Epithelial cell of prostate (primary cell): Measurements from ENCODE around the gene PPHLN1.
A peak's percentile ranks its signal among the peaks of the same experiment; 100 is the strongest.
"Not testable (repeated sequence)": the region's sequence is repeated elsewhere in the genome, so short reads cannot be mapped to it uniquely, and the experiment has no call there.

Experiments used
- DNase-seq: peaks from one replicate; pipeline ENCODE4 v3.0.0-alpha.2; 2011; ENCODE audit warnings: low read depth, low spot score
- H3K27ac ChIP-seq: fragments of 450-650 bp; 2 replicates; pipeline ENCODE4 v1.5.1; 2017; ENCODE audit warnings: mild to moderate bottlenecking

The PPHLN1 gene

GRCh38 chr12:42320796-42321195 is 5.2 kb upstream of the PPHLN1 start:
- H3K27ac ChIP-seq, result no peak overlapping the region
- no peak for DNase-seq

GRCh38 chr12:42322567-42322966 is 3.4 kb upstream of the PPHLN1 start:
- H3K27ac ChIP-seq, result no peak overlapping the region

DNA sequence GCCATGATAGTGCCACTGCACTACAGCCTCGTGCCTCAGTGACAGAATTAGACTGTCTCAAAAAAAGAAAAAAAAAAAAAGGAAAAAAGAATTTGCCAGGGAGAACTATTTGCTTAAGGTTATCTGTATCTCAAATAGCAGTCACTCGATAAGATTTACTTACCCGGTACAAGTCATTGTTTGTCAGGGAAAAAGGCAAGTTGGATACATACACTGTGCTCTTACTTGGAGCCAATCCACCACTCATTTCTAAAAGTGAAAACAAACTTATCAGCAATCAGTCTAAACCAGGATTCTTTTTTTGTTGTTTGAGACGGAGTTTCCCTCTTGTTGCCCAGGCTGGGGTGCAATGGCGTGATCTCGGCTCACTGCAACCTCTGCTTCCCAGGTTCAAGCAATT is 2.1 kb upstream of the PPHLN1 start:
- H3K27ac ChIP-seq, result no peak overlapping the region
- DNase-seq, result no peak

More at GRCh38 chr12:42322567-42322966, 3.4 kb upstream of the PPHLN1 start:
- DNase-seq, result no peak

GRCh38 chr12:42325326-42325652 is 678 bp upstream of the PPHLN1 start:
- no peak for DNase-seq
- H3K27ac ChIP-seq, result peak overlapping the region; percentile 75

- H3K27ac ChIP-seq, result peak overlapping the region; percentile 75
- no peak for DNase-seq
These were observed 717 bp downstream of the PPHLN1 start for GRCh38 chr12:42326541-42327226.

GRCh38 chr12:42327227-42327590 is 1.2 kb downstream of the PPHLN1 start:
- H3K27ac ChIP-seq, result peak overlapping the region; percentile 75
- DNase-seq, result no peak

GRCh38 chr12:42330097-42330496 is 4.1 kb downstream of the PPHLN1 start:
- DNase-seq, H3K27ac ChIP-seq: not testable (repeated sequence)

DNA sequence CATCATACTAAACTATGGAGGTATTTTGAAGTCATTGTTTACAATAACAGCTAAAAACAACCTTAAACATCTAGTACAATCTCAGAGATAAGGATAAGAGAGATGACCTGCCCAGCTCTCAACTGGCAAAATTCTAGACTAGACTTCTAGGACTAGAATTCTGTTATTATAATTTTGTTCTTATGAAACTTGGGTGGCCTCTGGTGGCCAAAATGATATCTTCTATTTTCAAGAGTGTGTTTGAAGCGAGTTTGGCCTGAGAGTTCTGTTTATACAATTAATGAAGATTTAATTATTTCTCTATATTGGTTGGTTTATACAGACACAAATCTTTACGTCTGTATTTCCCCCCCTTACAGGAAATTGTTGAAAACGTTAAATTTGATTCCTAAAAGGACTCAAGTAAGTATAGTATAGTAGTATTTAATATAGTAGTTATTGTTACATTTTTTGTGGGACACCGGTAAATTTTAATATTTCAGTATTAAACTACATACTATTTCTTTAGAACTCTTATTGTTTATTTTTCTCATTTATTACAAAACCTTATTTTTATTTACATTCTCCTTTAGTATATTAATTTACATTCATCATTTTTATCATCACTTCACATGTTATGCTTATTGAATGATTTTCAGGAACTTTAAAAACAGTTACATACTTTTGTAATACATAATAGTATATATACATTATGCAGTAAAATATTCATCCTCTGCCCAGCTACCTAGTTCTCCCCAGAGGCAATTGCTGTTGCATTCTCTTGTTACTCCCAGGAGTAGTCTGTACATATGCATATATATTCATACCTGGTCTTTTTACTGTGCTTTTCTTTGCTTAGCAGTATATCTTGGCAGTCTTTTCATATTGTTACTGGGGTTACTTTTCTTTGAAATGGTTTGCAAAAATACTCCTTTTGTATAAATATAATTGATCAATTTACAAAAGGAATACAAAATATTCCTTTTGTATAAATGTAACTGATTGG is 6.6 kb downstream of the PPHLN1 start:
- no peak for DNase-seq
- H3K27ac ChIP-seq, result no peak overlapping the region

DNA sequence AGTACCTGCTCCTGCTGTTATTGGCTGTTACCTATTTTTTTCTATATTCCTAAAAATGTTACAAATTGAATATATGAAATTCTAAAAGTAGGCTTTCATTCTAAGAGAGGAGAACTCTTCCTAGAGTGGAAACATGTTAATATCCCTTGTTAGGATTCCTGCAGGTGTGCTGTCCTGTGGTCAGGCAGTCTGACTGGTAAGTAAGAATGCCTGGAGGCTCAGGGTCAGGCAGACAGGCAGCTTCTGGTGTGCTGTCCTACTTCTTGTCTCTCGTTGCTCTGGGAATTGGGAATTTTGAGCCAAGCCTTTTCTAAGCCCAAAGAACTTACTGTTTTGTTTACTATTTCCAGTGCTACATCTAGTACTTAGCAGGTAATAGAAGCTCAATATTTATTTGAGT is 10.3 kb downstream of the PPHLN1 start:
- no peak for DNase-seq
- no peak overlapping the region for H3K27ac ChIP-seq

DNA sequence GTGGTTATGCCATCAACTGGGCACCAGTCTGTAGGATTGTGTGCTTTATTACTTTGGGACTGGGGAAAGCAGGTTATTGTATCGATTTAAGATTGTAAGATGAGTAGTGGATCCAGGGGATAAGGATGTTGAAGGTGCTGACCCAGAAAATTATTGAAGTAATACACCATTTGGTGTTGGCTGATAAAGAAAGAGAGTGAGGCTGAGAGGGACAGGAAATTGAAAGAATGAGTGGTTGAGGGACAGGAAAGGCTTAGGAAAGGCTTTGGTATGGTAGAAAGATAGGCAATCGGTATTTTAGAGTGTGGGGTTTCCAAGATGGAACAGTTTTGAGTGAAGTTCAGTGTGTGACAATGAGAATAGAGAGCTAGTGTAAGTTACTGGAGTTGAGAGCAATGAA is 12.3 kb downstream of the PPHLN1 start:
- no peak overlapping the region for H3K27ac ChIP-seq
- no peak for DNase-seq

- DNase-seq, result no peak
- H3K27ac ChIP-seq, result no peak overlapping the region
These were observed 16.1 kb downstream of the PPHLN1 start for GRCh38 chr12:42342028-42342427.

DNA sequence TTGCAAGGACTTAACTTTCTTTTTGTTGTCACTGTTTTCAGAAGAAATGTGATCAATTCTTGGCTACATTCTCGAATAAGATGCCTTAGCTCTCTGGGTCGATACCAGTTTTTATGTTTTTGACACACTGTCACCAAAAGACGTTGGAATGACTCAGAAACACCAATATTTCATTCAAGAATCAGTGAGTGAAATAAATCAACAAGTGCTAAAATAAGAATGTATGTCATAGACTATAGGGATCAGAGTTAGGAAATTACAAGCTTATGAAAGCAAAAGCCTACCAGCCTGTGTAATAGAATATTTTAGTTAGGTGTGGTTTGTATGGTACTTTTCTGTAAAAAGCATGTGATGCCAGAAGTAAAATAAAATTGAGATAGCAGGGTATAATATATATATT is 17.8 kb downstream of the PPHLN1 start:
- DNase-seq, result no peak
- H3K27ac ChIP-seq, result no peak overlapping the region

- no peak for DNase-seq
These were observed 20.5 kb downstream of the PPHLN1 start for GRCh38 chr12:42346403-42347002.

GRCh38 chr12:42349119-42350020 is 23.4 kb downstream of the PPHLN1 start:
- not testable (repeated sequence) for DNase-seq
- H3K27ac ChIP-seq, result peak overlapping the region; percentile 0

More at GRCh38 chr12:42346403-42347002, 20.5 kb downstream of the PPHLN1 start:
- no peak overlapping the region for H3K27ac ChIP-seq

GRCh38 chr12:42350021-42350407 is 24.0 kb downstream of the PPHLN1 start:
- DNase-seq, H3K27ac ChIP-seq: not testable (repeated sequence)

DNA sequence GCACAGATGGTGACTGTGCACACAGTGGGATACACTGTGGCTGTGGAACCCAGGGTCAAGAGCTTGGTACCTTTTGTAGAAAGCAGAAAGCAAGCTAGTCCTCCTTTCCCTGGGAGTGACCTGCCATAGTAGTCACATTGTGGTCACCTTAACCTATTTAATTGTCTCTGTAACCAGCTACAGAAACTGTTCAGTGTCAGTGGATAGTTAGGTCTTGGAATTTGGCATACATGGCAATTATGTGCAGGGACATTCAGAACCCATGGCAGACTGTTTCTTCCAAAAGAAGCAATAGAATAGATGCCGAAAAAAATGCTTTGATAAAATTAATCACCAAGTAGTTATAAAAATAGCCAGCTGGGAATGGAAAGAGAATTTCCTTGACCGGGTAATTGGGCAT is 30.4 kb downstream of the PPHLN1 start:
- H3K27ac ChIP-seq, result no peak overlapping the region

GRCh38 chr12:42360747-42361403 is 34.9 kb downstream of the PPHLN1 start:
- DNase-seq, result no peak
- no peak overlapping the region for H3K27ac ChIP-seq

More for the DNA sequence above, 30.4 kb downstream of the PPHLN1 start:
- no peak for DNase-seq

GRCh38 chr12:42361909-42362646 is 36.1 kb downstream of the PPHLN1 start:
- H3K27ac ChIP-seq, result no peak overlapping the region
- no peak for DNase-seq
